CD4-positive, alpha-beta T cell treated with Interferon gamma for 1 hour (primary cell): ENCODE results near the gene PDE1A.

ENCODE experiments used
- DNase-seq: peaks from one replicate; pipeline ENCODE4 v3.0.0-alpha.2; 2020

Gene PDE1A

GRCh38 chr2:182426918-182427240 is at the start of gene PDE1A:
TSS of gene PDE1A (minus strand) at chr2:182427036.
- no peak for DNase-seq

GRCh38 chr2:182473635-182474034 is 46.8 kb upstream of the PDE1A start:
- DNase-seq, result no peak

GRCh38 chr2:182463760-182464159 is 36.9 kb upstream of the PDE1A start:
- no peak for DNase-seq

DNA sequence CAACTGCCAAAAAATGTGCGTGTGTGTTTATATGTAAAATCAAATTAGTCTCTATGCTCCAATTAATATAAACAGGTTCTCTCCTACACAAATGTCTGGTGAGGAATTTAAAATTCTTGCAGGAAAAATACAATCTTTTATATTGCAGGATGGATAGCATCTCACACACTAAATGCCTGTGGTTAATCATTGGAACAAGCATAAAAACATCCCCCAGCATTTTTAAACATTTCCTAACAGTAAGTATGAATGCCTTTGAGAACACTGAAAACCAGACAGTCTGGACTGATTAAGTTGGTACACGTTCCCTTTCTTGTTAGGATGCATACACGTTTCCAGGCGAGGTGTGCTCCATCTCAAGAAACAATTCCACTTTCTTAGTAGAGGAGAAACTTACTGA is 29.9 kb upstream of the PDE1A start:
- no peak for DNase-seq

- no peak for DNase-seq
Observed at GRCh38 chr2:182452456-182452990, 25.7 kb upstream of the PDE1A start.

DNA sequence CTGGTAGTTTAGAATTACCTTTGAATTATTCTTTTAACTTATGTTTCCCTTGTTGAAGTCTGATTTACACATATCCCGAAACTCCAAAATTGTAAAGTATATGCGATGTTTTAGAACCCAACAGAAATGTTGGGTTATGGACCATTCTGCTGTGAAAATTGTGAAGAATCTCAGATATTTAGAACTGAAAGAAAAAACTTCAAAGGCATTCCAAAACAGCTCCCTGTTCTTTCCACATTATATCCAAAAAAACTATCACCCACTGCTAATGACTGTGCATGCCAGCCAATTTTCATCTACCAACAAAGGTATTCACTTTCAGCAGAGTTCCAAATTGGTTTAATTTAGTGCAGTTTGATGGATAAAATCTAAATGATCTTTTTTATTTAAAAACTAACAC is 21.5 kb upstream of the PDE1A start:
- no peak for DNase-seq

DNA sequence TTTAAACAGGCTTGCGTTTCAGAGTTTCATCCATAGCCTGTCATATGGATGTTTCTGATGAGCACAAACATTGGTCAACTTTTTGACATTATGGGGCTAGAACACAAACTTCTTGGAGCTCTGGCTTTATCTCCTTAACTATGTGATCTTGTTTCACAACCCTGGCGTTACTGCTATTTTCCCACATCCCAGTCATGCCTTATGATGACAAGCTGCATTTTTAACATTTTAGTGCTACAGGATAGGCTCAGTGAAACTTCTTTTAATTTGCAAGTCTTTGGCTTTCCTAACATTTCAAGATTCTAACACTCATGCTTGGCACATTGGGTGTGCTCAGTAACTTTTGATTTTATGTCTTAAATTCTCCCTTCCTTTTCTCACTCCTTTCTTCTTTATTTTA is 21.0 kb upstream of the PDE1A start:
- no peak for DNase-seq

GRCh38 chr2:182447163-182447562 is 20.3 kb upstream of the PDE1A start:
- DNase-seq, result no peak

DNA sequence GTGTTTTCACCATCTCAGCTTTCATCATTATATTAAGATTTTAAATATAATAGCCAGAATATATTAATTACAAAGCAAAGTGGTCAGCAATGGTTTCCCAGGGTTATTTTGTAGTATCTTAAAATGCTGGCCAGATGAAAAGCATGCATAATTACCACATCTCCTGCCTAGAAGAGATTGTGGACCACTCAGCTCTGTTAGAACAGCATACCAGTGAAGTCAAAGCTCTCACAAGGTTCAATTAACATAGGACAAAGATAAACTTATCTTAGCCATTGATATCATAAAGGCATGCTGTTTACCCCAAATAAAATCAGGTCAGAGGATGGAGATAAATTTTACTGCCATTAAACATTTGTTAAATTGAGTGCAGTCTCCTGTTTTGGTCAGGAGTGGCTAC is 19.3 kb upstream of the PDE1A start:
- DNase-seq, result no peak

GRCh38 chr2:182445391-182445965 is 18.6 kb upstream of the PDE1A start:
- DNase-seq, result no peak

- no peak for DNase-seq
Observed at GRCh38 chr2:182444806-182445205, 18.0 kb upstream of the PDE1A start.

DNA sequence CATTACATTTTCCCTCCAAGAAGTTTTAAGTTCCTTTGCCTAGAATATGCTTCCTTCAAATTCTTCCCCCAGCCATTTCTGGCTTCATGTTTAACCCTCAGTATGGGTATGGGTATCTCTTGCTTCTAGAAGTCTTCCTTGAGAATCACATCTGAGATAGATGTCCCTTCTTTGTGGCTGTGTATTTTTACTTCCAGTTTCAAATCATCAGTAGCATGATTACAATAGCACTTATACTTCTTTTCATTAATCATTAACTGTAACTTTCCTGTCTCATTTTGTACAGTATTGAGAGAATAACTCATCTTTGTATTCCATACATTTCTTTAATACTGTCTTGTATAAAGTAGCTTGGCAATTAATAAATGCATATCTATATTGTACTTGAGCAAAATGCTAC is 17.3 kb upstream of the PDE1A start:
- no peak for DNase-seq

- no peak for DNase-seq
Observed at GRCh38 chr2:182436252-182436651, 9.4 kb upstream of the PDE1A start.

GRCh38 chr2:182435754-182436153 is 8.9 kb upstream of the PDE1A start:
- DNase-seq, result no peak

DNA sequence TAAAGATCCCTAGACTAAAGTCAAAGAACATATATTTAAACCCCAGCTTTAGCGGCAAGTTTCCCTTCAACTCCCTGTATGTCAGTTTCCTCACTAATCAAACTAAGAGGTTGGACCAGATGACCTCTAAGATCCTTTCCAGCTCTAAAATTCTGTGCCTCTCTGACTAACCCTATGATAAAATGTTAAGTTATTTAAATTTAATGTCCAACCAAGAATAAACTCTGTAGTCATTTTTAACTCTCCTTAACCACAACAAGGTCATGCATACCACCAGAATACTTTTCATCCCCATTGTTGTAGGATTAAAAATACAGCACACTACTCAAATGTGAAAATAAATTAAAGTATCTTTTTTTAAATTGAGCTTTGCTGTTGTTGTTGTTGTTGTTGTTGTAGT is 5.2 kb upstream of the PDE1A start:
- no peak for DNase-seq

DNA sequence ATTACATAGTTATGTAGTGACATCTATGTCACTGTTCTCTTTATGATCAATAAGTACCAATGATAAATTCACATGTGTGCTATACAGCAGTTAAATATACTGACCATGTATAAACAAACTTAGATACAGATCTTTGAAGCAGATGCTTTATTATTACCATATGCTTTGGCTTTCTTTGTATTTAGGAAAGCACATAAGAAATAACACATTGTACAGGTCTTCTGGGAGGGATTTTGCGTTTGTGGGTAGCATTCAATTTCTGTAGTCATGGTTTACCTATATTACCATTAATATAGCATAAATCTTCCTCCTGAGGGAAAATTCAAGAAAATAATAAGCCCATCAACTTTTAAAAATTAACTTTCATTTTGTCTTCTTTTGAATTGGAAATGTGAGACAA is 1.6 kb upstream of the PDE1A start:
- no peak for DNase-seq

GRCh38 chr2:182426082-182426917 is 536 bp downstream of the PDE1A start:
- DNase-seq, result no peak

GRCh38 chr2:182422864-182423263 is 4.0 kb downstream of the PDE1A start:
- DNase-seq, result no peak

DNA sequence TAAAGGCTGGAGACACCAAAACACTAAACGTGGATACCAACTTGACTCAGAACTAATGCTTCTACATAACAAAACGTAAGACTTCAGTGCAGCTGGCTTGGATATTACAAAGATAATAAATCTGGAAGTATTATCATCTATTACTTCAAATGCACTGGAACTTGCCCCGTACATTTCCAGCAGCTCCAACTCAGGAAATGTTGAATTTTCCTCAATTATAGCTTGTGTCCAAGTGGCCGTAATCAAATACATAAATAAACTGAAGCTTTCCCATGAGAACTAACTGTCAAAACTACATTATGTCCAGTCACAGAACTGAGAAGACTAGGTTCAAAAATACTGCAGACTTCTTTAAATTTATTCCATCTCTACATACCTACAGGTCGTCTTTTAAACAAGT is 6.2 kb downstream of the PDE1A start:
- DNase-seq, result no peak

DNA sequence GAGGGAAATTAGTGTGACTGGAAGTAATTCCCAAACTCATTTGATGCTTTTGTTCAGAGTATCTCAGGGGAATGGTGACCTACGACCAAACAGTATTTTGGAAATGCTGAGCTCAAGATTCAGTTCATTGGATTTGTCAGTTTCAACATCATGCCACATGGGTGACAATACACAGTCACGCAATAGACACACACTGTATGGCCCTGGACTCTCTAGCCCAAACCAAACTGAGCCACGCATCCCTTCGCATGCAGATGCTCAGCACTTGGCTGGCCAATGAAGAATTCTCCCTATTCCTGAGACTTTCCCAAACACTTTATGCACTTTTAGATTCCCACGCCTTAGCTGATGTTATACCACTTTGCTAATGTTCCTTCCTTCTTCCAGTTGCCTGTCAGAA is 10.0 kb downstream of the PDE1A start:
- DNase-seq, result no peak

- no peak for DNase-seq
Observed at GRCh38 chr2:182416191-182416590, 10.6 kb downstream of the PDE1A start.

DNA sequence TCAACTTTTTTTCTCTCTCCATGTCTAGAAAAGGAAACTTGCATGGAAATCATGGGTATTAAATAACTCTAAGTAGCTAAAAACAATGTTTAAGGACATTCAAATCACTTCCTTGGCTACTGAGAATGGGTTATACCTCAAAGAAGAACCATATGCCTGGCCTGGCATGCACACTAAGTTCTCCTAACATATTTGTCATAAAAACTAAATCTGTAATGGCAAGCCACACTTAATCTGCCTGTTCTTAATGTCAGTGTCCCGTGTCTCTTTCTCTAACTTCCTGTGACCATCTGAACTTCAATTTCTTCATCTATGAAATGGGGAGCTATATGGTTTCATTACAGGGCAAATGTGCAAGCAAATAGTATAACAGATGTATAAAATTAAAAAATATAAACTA is 11.1 kb downstream of the PDE1A start:
- DNase-seq, result no peak

DNA sequence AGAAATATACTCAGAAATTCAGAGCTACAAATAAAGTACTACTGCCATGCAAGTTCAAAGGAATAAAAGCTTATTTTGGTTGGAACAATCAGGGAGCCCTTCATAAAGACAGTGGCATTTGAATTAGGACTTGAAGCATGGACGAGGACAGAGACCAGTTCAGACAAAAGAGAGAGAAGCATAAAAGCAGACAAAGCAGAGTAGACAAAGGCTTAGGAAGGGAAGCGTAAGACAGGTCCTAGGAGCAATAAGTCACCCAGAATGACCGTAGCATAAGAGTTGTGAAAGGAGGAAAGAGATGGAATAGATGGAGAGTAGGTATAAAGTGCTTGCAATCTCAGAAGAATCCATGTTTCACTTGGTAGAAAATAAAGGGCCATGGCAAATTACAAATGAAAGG is 14.0 kb downstream of the PDE1A start:
- no peak for DNase-seq

- no peak for DNase-seq
Observed at GRCh38 chr2:182410120-182410519, 16.7 kb downstream of the PDE1A start.

- no peak for DNase-seq
Observed at GRCh38 chr2:182406221-182406620, 20.6 kb downstream of the PDE1A start.
